Breast epithelium (tissue), 3 donors: Measurements from ENCODE around the gene AOC1.

Experiments used
- POLR2A ChIP-seq: fragments of 450-650 bp; IDR thresholded peaks from one replicate; pipeline ENCODE4 v1.6.1; 2016; ENCODE audit warnings: antibody characterized with exemption, mild to moderate bottlenecking, moderate library complexity
- TF ChIP-seq, protein P1 (sequence below), 3 donors: fragments of 450-650 bp; IDR thresholded peaks; one replicate each; pipeline ENCODE4 v1.5.1; 2016 to 2017; ENCODE audit warnings: antibody characterized with exemption in 3 of 3, mild to moderate bottlenecking in 3 of 3, moderate library complexity in 3 of 3

DNA sequence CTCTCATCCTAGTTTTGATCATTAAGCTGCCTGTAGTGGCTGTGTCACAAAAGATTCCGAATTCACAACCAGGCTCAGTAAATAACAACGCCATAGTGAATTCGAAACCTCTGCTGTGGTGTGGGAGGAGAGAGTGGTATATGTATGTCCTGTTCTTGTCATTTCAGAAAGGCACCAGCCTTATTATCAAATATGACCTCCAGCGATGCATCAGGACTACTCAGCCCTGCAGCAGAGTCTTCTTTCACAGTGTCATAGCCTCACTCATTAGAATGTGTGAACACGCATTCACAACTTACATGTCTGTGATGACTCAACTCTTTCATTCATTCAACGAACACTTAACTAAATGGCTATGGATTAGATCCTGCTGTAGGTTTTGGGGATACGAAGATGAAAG lies 15.3 kb downstream of the AOC1 start:
- TF ChIP-seq, protein P1, sequence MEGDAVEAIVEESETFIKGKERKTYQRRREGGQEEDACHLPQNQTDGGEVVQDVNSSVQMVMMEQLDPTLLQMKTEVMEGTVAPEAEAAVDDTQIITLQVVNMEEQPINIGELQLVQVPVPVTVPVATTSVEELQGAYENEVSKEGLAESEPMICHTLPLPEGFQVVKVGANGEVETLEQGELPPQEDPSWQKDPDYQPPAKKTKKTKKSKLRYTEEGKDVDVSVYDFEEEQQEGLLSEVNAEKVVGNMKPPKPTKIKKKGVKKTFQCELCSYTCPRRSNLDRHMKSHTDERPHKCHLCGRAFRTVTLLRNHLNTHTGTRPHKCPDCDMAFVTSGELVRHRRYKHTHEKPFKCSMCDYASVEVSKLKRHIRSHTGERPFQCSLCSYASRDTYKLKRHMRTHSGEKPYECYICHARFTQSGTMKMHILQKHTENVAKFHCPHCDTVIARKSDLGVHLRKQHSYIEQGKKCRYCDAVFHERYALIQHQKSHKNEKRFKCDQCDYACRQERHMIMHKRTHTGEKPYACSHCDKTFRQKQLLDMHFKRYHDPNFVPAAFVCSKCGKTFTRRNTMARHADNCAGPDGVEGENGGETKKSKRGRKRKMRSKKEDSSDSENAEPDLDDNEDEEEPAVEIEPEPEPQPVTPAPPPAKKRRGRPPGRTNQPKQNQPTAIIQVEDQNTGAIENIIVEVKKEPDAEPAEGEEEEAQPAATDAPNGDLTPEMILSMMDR (IDR thresholded peaks at IDR 0.05) = no peak
- no peak for TF ChIP-seq POLR2A
